NB4 (cell line): Measurements from ENCODE around the gene PDE1A.

Experiments used
- MYC ChIP-seq: IDR thresholded peaks from 2 replicates; pipeline ENCODE4 v1.6.1; 2011; ENCODE audit warnings: low read depth, low read length
- TF ChIP-seq, protein P1 (sequence below): IDR thresholded peaks from one replicate; pipeline ENCODE4 v1.5.1; 2012; ENCODE audit warnings: low read depth, low read length

DNA sequence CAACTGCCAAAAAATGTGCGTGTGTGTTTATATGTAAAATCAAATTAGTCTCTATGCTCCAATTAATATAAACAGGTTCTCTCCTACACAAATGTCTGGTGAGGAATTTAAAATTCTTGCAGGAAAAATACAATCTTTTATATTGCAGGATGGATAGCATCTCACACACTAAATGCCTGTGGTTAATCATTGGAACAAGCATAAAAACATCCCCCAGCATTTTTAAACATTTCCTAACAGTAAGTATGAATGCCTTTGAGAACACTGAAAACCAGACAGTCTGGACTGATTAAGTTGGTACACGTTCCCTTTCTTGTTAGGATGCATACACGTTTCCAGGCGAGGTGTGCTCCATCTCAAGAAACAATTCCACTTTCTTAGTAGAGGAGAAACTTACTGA, 29.9 kb upstream of the PDE1A start:
- TF ChIP-seq, protein P1, sequence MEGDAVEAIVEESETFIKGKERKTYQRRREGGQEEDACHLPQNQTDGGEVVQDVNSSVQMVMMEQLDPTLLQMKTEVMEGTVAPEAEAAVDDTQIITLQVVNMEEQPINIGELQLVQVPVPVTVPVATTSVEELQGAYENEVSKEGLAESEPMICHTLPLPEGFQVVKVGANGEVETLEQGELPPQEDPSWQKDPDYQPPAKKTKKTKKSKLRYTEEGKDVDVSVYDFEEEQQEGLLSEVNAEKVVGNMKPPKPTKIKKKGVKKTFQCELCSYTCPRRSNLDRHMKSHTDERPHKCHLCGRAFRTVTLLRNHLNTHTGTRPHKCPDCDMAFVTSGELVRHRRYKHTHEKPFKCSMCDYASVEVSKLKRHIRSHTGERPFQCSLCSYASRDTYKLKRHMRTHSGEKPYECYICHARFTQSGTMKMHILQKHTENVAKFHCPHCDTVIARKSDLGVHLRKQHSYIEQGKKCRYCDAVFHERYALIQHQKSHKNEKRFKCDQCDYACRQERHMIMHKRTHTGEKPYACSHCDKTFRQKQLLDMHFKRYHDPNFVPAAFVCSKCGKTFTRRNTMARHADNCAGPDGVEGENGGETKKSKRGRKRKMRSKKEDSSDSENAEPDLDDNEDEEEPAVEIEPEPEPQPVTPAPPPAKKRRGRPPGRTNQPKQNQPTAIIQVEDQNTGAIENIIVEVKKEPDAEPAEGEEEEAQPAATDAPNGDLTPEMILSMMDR = no peak
- TF ChIP-seq MYC = no peak
